Head of caudate nucleus (tissue), 42 donors: Measurements from ENCODE around the gene RNF224.

Experiments
- DNase-seq, 42 donors: peaks; one replicate each; pipeline versions ENCODE4 v3.0.0 to v3.0.0-alpha.2; 2020 to 2021; ENCODE audit warnings: mixed read lengths in 7 of 42
- intact Hi-C: fragments of 100-400 bp; cut with DNase I; formaldehyde crosslinking; loops from one replicate; pipeline ENCODE4 v1.15.0; 2022

Gene RNF224

GRCh38 chr9:137190315-137190856 is 36.9 kb upstream of the RNF224 start:
- intact Hi-C loops, result no loop called here
- DNase-seq, result no peak

- no peak for DNase-seq
- intact Hi-C loops, result no loop called here
Observed at GRCh38 chr9:137191245-137191644, 36.1 kb upstream of the RNF224 start.

GRCh38 chr9:137191691-137192447 is 35.4 kb upstream of the RNF224 start:
- peak; percentile 41 to 92 (median 78) for DNase-seq
- intact Hi-C loops, result no loop called here

GRCh38 chr9:137192448-137192780 is 34.9 kb upstream of the RNF224 start:
- no peak for DNase-seq
- intact Hi-C loops, result no loop called here

GRCh38 chr9:137192859-137193258 is 34.4 kb upstream of the RNF224 start:
- intact Hi-C loops, result no loop called here
- DNase-seq, result peak in 1 of 42 donors; percentile 49

- DNase-seq, result peak in 1 of 42 donors; percentile 27
- intact Hi-C loops, result no loop called here
Observed at GRCh38 chr9:137193771-137194170, 33.5 kb upstream of the RNF224 start.

GRCh38 chr9:137194388-137194787 is 32.9 kb upstream of the RNF224 start:
- peak; percentile 87 to 99 (median 95) for DNase-seq
- intact Hi-C loops, result no loop called here

GRCh38 chr9:137194909-137195308 is 32.4 kb upstream of the RNF224 start:
- peak in 2 of 42 donors; percentile 50 to 60 for DNase-seq
- intact Hi-C loops, result no loop called here

- DNase-seq, result peak in 3 of 42 donors; percentile 53 to 66 (median 63)
- intact Hi-C loops, result no loop called here
Observed at GRCh38 chr9:137195525-137196220, 31.6 kb upstream of the RNF224 start.

- intact Hi-C loops, result no loop called here
- peak in 3 of 42 donors; percentile 35 to 73 (median 53) for DNase-seq
Observed at GRCh38 chr9:137198051-137198901, 29.0 kb upstream of the RNF224 start.

GRCh38 chr9:137198902-137199283 is 28.4 kb upstream of the RNF224 start:
- DNase-seq, result peak in 3 of 42 donors; percentile 40 to 64 (median 46)
- intact Hi-C loops, result no loop called here

- DNase-seq, result peak in 2 of 42 donors; percentile 33 to 43
- intact Hi-C loops, result no loop called here
Observed at GRCh38 chr9:137199411-137200121, 27.7 kb upstream of the RNF224 start.

- intact Hi-C loops, result no loop called here
- peak; percentile 96 to 100 (median 99) for DNase-seq
Observed at GRCh38 chr9:137200311-137201204, 26.7 kb upstream of the RNF224 start, which contains the start of gene TPRN. TSS of gene TPRN (minus strand) at chr9:137200741. CDS start at chr9:137200711, 30 bp downstream.

GRCh38 chr9:137201205-137201868 is 26.0 kb upstream of the RNF224 start:
- intact Hi-C loops, result no loop called here
- DNase-seq, result no peak

GRCh38 chr9:137202966-137203365 is 24.3 kb upstream of the RNF224 start:
- DNase-seq, result no peak
- intact Hi-C loops, result no loop called here

- DNase-seq, result no peak
- intact Hi-C loops, result no loop called here
Observed at GRCh38 chr9:137204731-137205125, 22.6 kb upstream of the RNF224 start.
